Stimulated activated effector memory CD8-positive, alpha-beta T cell treated with anti-CD3 and anti-CD28 coated beads, Interleukin-12 subunit alpha, Interleukin-12 subunit beta, amount 100 ng/mL, for 72 hours (primary cell): ENCODE measurements around the gene HOXB7.
A peak's percentile ranks its signal among the peaks of the same experiment; 100 is the strongest.

Source experiments
- ATAC-seq: fragments of 150-1000 bp; cut with Tn5 transposase; 2 replicates; pipeline ENCODE4 v1.10.0; 2021
- DNase-seq, 2 donors: peaks; one replicate each; pipeline ENCODE4 v3.0.0; 2021 to 2022; ENCODE audit warnings: low spot score in 2 of 2
- H3K27ac Mint-ChIP-seq: one replicate; pipeline ENCODE4 v1.8.0; 2022; ENCODE audit warnings: mild to moderate bottlenecking, mixed read lengths
- H3K36me3 Mint-ChIP-seq: one replicate; pipeline ENCODE4 v1.8.0; 2022; ENCODE audit warnings: mild to moderate bottlenecking, mixed read lengths
- H3K4me1 Mint-ChIP-seq: one replicate; pipeline ENCODE4 v1.8.0; 2022; ENCODE audit warnings: mixed read lengths
- H3K4me3 Mint-ChIP-seq: one replicate; pipeline ENCODE4 v1.8.0; 2022; ENCODE audit warnings: mild to moderate bottlenecking, mixed read lengths
- H3K9me3 Mint-ChIP-seq: one replicate; pipeline ENCODE4 v1.8.0; 2022; ENCODE audit warnings: mixed read lengths

Gene HOXB7

DNA sequence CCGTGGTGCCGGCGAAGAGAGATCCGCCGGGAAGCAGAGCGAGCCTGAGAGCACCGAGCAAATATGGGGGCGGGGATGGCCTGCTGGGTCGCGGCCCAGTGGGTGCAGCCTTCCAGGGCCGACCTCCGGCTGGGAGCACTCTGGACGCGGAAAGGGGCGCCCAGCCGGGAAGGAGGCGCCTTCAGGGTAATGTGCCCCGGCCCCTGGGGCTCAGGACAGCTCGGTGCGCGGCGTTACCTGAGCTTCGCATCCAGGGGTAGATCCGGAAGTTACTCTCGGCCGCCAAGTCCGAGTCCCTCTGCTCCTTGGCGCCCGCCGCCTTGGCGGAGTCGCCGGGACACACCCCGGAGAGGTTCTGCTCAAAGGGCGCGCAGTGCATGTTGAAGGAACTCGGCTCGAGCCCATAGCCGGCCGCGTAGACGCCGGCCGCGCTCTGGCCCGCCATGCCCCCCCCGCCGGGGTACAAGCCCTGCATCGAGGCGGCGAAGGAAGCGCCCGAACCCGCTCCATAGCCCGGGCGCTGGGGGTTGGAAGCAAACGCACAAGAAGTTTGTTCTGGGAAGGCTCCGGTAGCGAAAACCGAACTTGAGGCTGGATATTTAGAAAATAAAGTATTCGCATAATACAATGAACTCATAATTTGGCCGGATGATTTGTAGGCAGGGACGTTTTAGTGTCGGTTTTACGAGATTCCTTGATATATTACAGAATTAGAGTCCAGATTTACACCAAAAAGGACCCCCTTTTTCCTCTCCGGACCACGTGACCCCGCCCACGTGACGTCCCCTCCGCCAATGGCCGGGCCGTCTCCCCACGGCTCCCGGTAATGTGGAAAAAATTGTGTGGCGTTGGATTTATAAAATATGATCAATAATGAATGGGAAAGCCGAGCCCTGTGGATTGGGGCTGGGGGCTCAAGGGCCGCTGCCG is at the start of gene HOXB7:
TSS of gene HOXB7 (minus strand) at position 736 of the 930 bp plus-strand sequence. CDS start at position 637, 99 bp downstream.
- ATAC-seq: peak; percentile 53
- Mint-ChIP-seq H3K4me3 (peak within 1 kb of the TSS; percentile 94), H3K4me1 (peaks cover 52% of the 10 kb centered on the region), H3K9me3 (no peaks in the 10 kb centered on the region), H3K27ac (peak within 1 kb of the TSS; percentile 82), H3K36me3 (peaks cover 18% of the 10 kb centered on the region)
- peak; percentile 58 to 87 for DNase-seq

DNA sequence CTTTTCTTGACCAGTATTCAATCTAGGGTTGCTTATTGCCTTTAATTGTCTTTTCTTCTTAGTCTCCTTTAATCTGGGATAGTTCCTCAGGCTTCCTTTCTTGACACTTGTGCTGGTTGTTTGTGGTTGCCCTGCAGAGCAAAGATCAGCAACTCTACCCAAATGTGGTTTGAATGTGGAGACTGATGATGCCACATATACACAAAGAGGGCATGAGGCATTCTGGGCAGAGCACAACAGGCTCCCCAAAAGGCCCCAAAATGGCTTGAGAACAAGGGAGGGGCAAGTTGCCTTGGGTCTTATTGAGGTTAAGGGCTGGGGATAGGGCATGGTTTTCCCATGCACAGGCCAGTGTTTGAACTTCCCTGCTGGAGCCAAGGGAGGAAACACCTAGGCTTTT is 45.1 kb upstream of the HOXB7 start:
- Mint-ChIP-seq H3K4me1 (peaks cover 14% of the 10 kb centered on the region), H3K9me3 (no peaks in the 10 kb centered on the region), H3K36me3 (no peaks in the 10 kb centered on the region), H3K27ac (no peak overlapping the region), H3K4me3 (no peak overlapping the region)
- ATAC-seq: peak; percentile 36
- DNase-seq: no peak

DNA sequence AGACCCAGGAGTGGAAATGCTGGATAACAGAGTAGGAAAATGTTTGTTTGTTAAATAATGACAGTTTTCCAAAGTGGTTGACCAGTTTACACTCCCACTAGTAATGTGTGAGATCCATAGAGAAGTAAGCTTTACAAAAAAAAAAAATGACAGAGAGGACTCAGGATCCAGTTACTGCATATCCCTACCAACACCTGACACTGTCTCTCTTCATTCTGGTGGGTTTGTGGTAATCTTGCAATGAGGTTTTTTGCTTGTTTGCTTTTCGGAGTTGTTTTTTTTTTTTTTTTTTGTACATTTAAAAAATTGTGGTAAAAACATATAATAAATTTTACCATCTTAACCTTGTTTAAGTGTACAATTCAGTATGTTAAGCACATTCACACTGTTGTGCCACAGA is 38.9 kb upstream of the HOXB7 start:
- no peaks in the 10 kb centered on the region for H3K36me3 Mint-ChIP-seq
- no peak for ATAC-seq
- H3K9me3 Mint-ChIP-seq: no peaks in the 10 kb centered on the region

DNA sequence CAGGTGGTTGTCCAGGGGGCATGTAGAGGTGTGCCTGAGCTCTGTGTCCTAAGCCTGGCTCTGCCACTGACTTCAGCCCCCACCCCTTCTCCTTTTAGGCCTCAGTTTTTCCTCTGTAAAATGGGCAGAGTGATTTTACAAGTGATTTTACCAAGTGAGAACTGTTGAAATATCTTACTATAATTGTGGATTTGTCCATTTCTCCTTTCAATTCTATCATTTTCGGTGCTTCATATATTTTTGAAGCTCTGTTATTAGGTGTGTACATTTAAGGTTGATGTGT is 37.1 kb upstream of the HOXB7 start:
- peak overlapping the region; percentile 67 for H3K4me3 Mint-ChIP-seq
- H3K9me3 Mint-ChIP-seq: no peaks in the 10 kb centered on the region
- no peak for ATAC-seq
- H3K36me3 Mint-ChIP-seq: no peaks in the 10 kb centered on the region
- peaks cover 27% of the 10 kb centered on the region for H3K4me1 Mint-ChIP-seq
- H3K27ac Mint-ChIP-seq: peak overlapping the region; percentile 15
- DNase-seq: no peak

More for the DNA sequence above, 38.9 kb upstream of the HOXB7 start:
- no peak for DNase-seq
- peaks cover 27% of the 10 kb centered on the region for H3K4me1 Mint-ChIP-seq
- no peak overlapping the region for H3K27ac Mint-ChIP-seq
- no peak overlapping the region for H3K4me3 Mint-ChIP-seq

DNA sequence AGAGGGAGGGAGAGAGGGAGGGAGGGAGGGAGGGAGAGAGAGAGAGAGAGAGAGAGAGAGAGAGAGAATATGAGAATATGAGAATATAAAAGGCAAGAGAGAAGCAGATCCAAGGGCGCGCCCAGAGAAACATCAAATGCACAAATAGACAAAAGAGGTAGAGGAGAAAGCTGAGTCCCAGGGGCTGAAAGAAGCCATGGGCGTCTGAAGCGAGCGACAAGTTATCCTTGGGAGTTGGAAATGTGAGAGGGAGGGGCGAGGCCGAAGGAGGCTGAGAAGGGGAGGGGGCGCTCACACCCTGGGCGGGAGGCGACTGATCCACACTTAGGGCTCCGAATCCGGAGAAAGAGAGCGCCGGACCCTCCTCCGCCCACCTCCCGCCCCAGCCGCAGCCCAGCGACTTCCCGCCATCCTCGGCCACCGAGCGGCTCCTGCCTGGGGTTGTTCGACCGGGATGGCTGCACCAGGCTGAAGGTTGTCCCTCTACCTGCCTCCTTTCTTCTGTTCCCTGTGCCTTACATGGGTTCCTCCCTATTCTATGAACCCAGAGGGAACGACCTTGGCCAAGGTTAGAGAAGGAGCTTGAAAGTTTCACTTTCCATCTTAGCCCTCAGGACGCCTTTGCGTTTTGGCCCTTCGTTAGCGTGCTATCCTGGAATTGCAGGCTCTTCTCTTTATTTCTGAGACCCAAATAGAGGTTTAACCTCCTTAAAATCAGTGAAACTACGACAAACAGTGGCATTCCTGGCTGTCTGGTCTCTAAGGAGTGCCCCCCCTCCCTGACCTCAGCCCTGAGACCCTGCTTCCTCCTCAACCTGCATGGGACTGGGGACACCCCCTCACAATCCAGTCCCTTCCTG is 36.5 kb upstream of the HOXB7 start:
- DNase-seq (no peak), ATAC-seq (peak; percentile 5)
- Mint-ChIP-seq H3K4me3 (peak overlapping the region; percentile 67), H3K27ac (peak overlapping the region; percentile 15), H3K4me1 (peaks cover 25% of the 10 kb centered on the region), H3K36me3 (no peaks in the 10 kb centered on the region), H3K9me3 (no peaks in the 10 kb centered on the region)

DNA sequence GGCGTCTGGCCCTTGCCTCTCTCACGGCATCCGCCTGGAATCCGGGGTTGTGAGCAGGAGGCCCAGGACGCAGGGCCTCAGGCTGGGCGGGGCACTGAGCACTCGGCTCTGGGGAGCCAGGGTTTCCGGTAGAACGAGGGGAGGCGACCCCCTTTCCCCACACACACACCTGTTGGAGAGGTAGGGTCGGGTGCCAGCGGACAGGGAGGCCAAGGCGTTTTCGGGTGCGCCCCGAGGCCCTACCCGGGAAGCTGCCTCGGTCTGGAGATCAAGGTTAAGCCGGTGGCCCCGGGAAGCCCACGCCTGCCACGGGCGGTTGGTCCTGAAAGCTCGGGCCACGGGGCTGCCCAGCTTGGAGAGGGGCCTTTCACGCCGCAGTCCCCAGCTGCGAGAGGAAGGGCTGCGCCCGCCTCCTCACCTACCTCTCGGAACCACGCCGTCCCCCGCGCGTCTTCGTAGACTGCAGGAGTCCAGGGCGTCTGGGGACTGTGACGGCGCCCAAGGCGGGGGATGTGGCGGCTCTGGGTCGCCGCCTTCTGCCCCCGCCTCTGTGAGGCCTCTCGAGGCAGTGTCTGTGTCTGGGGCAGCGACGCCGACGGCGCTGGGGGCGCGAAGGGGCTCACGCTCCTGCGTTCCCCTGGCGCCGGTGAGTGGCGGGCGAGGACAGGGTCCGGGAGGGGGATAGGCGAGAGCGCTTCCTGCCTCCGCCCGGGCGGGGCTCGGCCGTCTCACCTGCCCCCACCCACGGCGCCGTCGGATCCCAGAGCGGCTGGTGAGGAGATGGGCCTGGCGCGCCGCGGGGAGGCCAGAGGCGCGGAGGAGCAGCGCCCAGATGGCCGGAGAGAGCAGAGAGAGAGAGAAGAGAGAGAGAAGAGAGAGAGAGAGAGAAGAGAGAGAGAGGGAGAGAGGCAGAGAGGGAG is 35.6 kb upstream of the HOXB7 start:
- ATAC-seq (peak; percentile 82), DNase-seq (peak; percentile 24 to 71)
- no peaks in the 10 kb centered on the region for H3K9me3 Mint-ChIP-seq
- H3K36me3 Mint-ChIP-seq: no peaks in the 10 kb centered on the region
- peak overlapping the region; percentile 67 for H3K4me3 Mint-ChIP-seq
- peaks cover 27% of the 10 kb centered on the region for H3K4me1 Mint-ChIP-seq
- peak overlapping the region; percentile 15 for H3K27ac Mint-ChIP-seq

DNA sequence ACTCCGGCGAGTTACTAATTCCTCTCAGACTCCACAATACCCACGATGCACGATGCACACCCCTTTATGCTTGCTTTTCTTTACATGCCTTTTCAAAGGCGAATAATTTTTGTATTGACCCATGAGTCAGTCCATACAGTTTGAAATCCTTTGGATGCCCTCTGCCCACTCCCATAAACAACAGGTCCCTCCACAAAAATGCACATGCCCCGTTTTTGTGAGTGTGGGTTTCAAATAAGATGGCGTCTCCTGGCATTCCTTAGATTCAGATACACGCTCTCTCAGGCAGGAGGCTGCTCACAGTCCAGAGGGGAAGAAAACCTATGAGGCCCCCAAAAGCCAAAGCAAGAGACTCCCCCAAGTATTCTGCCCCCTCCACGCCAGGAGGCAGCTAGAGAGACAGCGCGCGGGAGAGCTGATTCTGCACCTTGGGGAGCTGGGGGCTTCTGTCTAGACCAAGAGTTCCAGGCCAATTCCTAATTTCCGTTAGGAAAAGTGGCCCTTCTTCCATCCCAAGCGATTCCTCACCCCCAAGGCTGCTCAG is 34.9 kb upstream of the HOXB7 start:
- Mint-ChIP-seq H3K27ac (peak overlapping the region; percentile 15), H3K4me1 (peaks cover 31% of the 10 kb centered on the region), H3K4me3 (peak overlapping the region; percentile 67), H3K9me3 (no peaks in the 10 kb centered on the region), H3K36me3 (no peaks in the 10 kb centered on the region)
- DNase-seq (no peak), ATAC-seq (no peak)

DNA sequence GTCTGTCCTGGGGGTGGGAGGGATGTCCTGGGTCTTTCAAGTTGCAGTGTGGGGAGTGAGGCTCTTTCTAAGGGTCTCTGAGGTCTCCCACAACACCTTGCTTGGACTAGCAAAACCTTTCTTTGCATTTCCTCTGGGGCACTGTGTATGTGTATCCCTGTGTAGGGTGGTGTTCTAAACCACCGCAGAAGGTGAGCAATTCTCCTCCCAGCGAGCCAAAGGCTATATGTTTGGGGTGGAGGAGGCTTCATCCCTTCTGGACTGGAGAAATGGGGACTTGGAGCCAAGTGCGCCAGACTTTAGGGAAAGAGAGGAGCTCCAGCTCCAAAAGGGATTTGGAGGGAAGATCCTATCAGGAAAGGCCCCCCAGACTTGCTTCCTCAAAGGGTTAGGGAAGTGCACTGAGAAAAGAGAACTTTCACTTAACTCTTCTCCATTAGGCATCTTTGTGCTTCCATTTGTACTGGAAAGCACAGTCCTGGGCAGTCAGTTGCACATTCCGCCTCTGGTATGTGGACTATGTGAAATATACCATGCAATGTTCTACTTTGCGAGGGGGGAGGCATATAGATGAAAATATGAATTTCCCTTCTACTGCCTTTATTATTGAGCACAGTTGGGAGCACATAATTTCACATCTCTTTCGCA is 34.2 kb upstream of the HOXB7 start:
- Mint-ChIP-seq H3K4me1 (peaks cover 31% of the 10 kb centered on the region), H3K4me3 (no peak overlapping the region), H3K9me3 (no peaks in the 10 kb centered on the region), H3K27ac (no peak overlapping the region), H3K36me3 (no peaks in the 10 kb centered on the region)
- DNase-seq (no peak), ATAC-seq (no peak)

DNA sequence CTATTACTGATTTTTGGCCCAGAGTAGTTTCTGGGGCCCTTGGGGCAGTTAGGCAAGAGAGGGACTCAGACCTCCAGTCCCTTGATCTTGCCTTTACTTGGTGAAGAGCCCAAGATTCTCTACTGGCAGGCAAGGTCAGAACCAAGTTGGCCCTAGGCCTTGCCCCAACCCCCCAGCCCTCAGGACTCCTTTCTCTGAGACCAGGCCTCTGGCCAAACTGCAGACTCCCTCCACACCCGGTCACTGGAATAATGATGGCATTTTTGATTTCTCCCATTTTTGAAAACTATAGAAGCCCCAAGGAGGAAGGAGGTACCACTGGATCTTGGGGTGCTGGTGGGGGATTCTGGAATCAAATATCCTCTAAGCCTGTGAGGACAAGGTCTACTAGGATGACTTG is 33.3 kb upstream of the HOXB7 start:
- DNase-seq (no peak), ATAC-seq (no peak)
- no peak overlapping the region for H3K27ac Mint-ChIP-seq
- H3K4me3 Mint-ChIP-seq: no peak overlapping the region
- H3K36me3 Mint-ChIP-seq: no peaks in the 10 kb centered on the region
- H3K9me3 Mint-ChIP-seq: no peaks in the 10 kb centered on the region
- peaks cover 31% of the 10 kb centered on the region for H3K4me1 Mint-ChIP-seq

DNA sequence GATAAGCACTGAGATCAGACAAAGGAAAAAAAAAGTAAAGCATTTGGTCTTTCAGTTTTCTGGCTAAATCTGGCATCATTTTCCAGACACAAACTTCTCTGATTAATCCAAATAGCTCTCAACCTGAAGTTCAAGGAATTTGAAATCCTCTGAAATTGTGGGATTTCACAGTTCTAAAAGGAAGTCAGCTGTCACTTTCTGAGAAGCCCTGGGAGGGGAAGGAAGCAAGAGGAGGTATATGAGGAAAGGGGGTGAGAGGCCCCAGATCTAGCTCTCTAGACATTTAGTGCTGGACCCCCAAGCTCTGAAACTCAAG is 32.8 kb upstream of the HOXB7 start:
- no peak for DNase-seq
- Mint-ChIP-seq H3K4me3 (no peak overlapping the region), H3K4me1 (peaks cover 31% of the 10 kb centered on the region)

DNA sequence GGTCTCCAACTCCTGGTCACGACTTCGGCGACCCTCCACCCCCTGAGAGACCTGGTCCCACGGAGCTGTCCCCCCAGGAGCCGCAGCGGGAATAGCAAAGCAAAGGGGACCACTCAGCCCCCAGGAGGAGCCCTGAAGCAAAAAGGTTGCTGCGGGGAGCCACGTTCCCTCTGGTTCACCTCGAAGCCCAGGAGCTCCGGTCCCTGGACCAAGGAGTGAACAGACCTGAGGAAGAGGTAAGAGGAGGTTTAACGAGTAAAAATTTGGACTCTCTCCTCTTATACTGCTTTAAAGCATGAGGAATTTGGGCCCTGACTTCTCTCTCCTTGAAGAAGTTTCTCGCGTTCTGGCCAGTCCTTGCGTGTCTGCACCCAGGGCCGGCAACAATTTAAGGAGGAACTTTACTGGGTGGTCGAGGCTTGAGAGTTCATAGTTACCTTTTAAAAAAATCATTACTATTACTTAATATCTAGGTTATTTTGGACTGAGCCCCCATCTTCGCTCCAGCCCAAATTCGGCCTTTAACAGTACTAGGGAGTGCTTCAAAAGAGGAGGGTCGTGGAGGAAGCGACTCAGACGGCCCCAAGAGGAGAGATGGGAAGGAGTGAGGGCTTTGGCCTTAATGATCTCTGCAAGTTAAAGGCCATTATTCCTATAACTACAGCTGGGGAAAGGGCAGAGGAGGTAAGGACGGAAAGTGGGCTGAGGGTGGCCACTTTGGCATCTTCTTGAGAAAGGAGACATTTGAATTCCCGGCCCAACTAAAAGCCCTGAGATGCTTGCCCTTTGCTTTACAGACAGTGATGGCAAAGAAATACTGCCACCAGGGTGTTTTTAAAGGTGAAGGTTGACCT is 32.3 kb upstream of the HOXB7 start:
- Mint-ChIP-seq H3K36me3 (no peaks in the 10 kb centered on the region), H3K4me1 (peaks cover 31% of the 10 kb centered on the region), H3K27ac (no peak overlapping the region), H3K4me3 (no peak overlapping the region), H3K9me3 (no peaks in the 10 kb centered on the region)
- ATAC-seq: no peak
- no peak for DNase-seq

More for the DNA sequence above, 32.8 kb upstream of the HOXB7 start:
- no peak overlapping the region for H3K27ac Mint-ChIP-seq
- no peaks in the 10 kb centered on the region for H3K9me3 Mint-ChIP-seq
- no peak for ATAC-seq
- H3K36me3 Mint-ChIP-seq: no peaks in the 10 kb centered on the region

DNA sequence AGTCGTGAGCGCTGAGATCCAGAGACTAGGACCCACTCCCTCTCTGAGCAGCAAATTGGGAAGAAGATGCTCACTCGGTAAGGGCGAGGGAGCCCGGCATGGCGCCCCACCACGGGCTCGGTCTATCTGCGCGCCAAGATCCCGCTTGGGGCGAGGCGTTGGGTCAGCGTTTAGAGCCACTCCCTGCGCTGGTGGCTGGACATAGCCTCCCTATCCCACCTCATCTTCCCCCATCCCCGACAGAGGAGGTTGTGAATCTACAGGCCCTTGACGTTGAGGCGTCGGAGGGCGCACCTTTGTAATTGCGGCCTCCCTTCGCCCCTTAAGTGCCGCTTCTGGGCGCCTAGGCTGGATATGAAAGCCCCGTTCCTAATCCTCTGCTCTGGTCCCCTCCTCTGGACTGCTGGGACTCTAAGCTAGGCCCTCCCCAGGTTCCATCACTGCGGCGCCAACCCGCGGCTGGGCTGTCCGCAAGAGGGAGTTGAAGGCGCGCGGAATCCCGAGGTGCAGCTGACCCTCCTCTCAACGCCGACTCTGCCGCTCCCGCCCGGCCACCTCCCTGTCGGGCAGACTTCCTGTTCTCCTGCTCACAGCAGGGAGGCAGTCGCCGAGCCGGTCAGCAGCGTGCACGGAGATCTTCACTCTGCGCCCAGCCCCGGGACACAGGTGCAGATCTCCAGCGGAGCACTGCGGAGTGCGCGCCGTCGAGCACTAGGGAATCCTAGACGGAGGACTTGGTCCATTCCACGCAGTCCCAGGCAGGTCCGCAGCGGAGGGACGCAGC is 31.4 kb upstream of the HOXB7 start:
- DNase-seq: no peak
- Mint-ChIP-seq H3K27ac (no peak overlapping the region), H3K4me3 (peak overlapping the region; percentile 30), H3K4me1 (peaks cover 23% of the 10 kb centered on the region), H3K9me3 (no peaks in the 10 kb centered on the region), H3K36me3 (no peaks in the 10 kb centered on the region)
- ATAC-seq: no peak

DNA sequence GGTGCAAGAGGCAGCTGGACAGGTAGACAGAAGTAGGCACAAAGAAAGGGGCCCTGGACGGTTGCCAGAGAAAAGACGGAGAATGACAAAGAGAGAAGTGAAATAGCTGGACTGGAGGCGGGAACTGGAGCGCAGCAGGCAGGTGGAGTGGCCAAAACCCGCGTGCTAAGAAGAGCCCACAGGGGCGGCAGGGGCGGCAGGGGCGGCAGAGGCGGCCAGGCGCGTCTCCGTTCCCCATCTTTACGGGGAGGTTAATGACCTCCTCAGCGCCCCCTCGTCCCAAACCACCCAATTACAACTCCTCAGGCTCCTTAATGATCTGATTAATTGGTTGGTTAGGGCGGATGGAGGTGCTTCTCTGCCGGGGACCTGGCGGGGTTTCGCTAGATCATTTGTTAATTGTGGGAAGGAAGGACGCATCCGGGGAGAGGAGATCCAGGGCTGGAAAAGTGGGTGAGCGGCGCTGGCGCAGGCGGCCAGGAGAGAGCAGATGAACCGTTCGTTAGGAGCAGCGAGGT is 30.8 kb upstream of the HOXB7 start:
- DNase-seq (no peak), ATAC-seq (no peak)
- no peaks in the 10 kb centered on the region for H3K36me3 Mint-ChIP-seq
- peaks cover 22% of the 10 kb centered on the region for H3K4me1 Mint-ChIP-seq
- H3K27ac Mint-ChIP-seq: no peak overlapping the region
- H3K4me3 Mint-ChIP-seq: peak overlapping the region; percentile 30
- no peaks in the 10 kb centered on the region for H3K9me3 Mint-ChIP-seq
